Adrenal gland (tissue), 5 donors: ENCODE results near the gene GABRA5.

Source experiments
- POLR2A ChIP-seq, 2 donors: fragments of 450-650 bp; IDR thresholded peaks; one replicate each; pipeline ENCODE4 v1.6.1; 2017; ENCODE audit warnings: antibody characterized with exemption in 2 of 2, mild to moderate bottlenecking in 2 of 2, moderate library complexity in 1 of 2
- TF ChIP-seq, protein P1 (sequence below), 6 experiments: fragments of 450-650 bp in 4 of 6; fragments of 200-600 bp in 2 of 6; sonication (generic) in 1 of 6; IDR thresholded peaks; 1 replicate in 5 of 6; 2 replicates in 1 of 6; pipeline versions ENCODE4 v1.5.1 to v1.8.0; 2016 to 2021; ENCODE audit warnings: antibody characterized with exemption in 6 of 6, mild to moderate bottlenecking in 2 of 6, moderate library complexity in 1 of 6
- donor health status: DM: no; HTN: no; CAD: no.

DNA sequence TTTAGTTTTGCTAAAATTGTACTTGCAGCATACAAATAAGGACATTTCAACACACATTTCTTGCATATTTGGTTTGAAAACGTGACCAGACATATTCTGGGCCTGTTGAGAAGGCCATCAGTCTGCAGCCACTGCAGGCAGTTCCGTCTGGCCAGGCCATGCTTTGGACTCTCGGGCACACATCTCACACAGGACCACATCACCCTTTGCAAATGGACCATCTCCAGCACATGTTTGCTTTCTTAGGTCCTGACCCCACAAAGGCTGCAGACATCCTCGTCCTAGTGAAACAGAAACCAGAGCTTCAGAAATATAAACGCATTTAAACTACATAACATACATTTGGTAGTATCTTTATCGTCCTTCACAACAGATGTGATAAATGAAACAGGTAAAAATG, 24.1 kb downstream of the GABRA5 start:
- TF ChIP-seq POLR2A (IDR thresholded peaks at IDR 0.05): no peak
- TF ChIP-seq, protein P1, sequence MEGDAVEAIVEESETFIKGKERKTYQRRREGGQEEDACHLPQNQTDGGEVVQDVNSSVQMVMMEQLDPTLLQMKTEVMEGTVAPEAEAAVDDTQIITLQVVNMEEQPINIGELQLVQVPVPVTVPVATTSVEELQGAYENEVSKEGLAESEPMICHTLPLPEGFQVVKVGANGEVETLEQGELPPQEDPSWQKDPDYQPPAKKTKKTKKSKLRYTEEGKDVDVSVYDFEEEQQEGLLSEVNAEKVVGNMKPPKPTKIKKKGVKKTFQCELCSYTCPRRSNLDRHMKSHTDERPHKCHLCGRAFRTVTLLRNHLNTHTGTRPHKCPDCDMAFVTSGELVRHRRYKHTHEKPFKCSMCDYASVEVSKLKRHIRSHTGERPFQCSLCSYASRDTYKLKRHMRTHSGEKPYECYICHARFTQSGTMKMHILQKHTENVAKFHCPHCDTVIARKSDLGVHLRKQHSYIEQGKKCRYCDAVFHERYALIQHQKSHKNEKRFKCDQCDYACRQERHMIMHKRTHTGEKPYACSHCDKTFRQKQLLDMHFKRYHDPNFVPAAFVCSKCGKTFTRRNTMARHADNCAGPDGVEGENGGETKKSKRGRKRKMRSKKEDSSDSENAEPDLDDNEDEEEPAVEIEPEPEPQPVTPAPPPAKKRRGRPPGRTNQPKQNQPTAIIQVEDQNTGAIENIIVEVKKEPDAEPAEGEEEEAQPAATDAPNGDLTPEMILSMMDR (IDR thresholded peaks at IDR 0.05): no peak
